Calu3 (cell line): Measurements from ENCODE around the gene JOSD2. TPM values are rescaled to one million over a fixed set of nuclear protein-coding genes. Genes with fewer than 3 reads are reported as not detected.

ENCODE experiments used
- BruUV-seq: library from RNA; stranded (reverse); fragments of 400-500 nt; replicated peaks from 2 replicates; lab custom pipeline; 2021; lab: Mats Ljungman, UMichigan
- CTCF ChIA-PET: fragments of 300-600 bp; sonication (Branson Sonifier 250); formaldehyde crosslinking; loops from one replicate; lab custom pipeline; 2022; ENCODE audit warnings: antibody characterized with exemption; lab: Charles Lee
- DNase-seq: peaks from one replicate; pipeline ENCODE4 v3.0.0; 2022
- H3K27ac Mint-ChIP-seq: one replicate; pipeline ENCODE4 v1.8.0; 2022; ENCODE audit warnings: mixed read lengths; ENCODE audit not compliant: unreplicated experiment
- H3K27me3 Mint-ChIP-seq: one replicate; pipeline ENCODE4 v1.8.0; 2022; ENCODE audit warnings: mixed read lengths; ENCODE audit not compliant: unreplicated experiment
- H3K36me3 Mint-ChIP-seq: one replicate; pipeline ENCODE4 v1.8.0; 2022; ENCODE audit warnings: mild to moderate bottlenecking, moderate library complexity, mixed read lengths; ENCODE audit not compliant: insufficient read depth, unreplicated experiment
- H3K4me1 Mint-ChIP-seq: one replicate; pipeline ENCODE4 v1.8.0; 2022; ENCODE audit warnings: mild to moderate bottlenecking, low read depth, mixed read lengths; ENCODE audit not compliant: unreplicated experiment
- H3K4me3 Mint-ChIP-seq: one replicate; pipeline ENCODE4 v1.8.0; 2022; ENCODE audit warnings: mild to moderate bottlenecking, low read depth, moderate library complexity, mixed read lengths; ENCODE audit not compliant: unreplicated experiment
- H3K9me3 Mint-ChIP-seq: one replicate; pipeline ENCODE4 v1.8.0; 2022; ENCODE audit warnings: low read depth, mixed read lengths; ENCODE audit not compliant: unreplicated experiment
- CTCF ChIP-seq: fragments of 200-600 bp; IDR thresholded peaks from one replicate; pipeline ENCODE4 v1.8.0; 2022; ENCODE audit warnings: antibody characterized with exemption; ENCODE audit not compliant: unreplicated experiment
- intact Hi-C: fragments of 100-400 bp; cut with micrococcal nuclease; formaldehyde crosslinking; loops from one replicate; pipeline ENCODE4 v1.10.0; 2022; ENCODE audit not compliant: unreplicated experiment
- total RNA-seq: library from RNA; stranded (reverse); gene quantifications from 2 replicates; pipeline ENCODE4 v1.2.3, GENCODE V29; 2022

The JOSD2 gene
- total RNA-seq, 1 experiment from 2014 or later: 38.6 TPM

- H3K27ac Mint-ChIP-seq: no peak overlapping the region
- intact Hi-C loops: loop anchor here (2.0 kb wide), 1 partner anchor 91 kb away; no protein-coding TSS in a partner anchor
- H3K4me1 Mint-ChIP-seq: peaks cover 7% of the 10 kb centered on the region
- peaks cover 5% of the 10 kb centered on the region for H3K9me3 Mint-ChIP-seq
- CTCF ChIA-PET: interaction anchor here (1.3 to 1.5 kb wide), 2 partner anchors 91 to 103 kb away, joined by 7 to 9 read pairs; no protein-coding TSS in a partner anchor
- H3K27me3 Mint-ChIP-seq: peaks cover 58% of the 10 kb centered on the region
- DNase-seq: peak; percentile 23
- TF ChIP-seq CTCF: no peak
- H3K36me3 Mint-ChIP-seq: peaks cover 3% of the 10 kb centered on the region
- H3K4me3 Mint-ChIP-seq: no peak overlapping the region
- BruUV-seq: no TSS peak
These were observed 50.7 kb downstream of the JOSD2 start for GRCh38 chr19:50460161-50460765.

- no peak for TF ChIP-seq CTCF
- CTCF ChIA-PET: no interaction called here
- H3K27me3 Mint-ChIP-seq: peaks cover 58% of the 10 kb centered on the region
- intact Hi-C loops: loop anchor here (2.0 kb wide), 1 partner anchor 91 kb away; no protein-coding TSS in a partner anchor
- peaks cover 3% of the 10 kb centered on the region for H3K36me3 Mint-ChIP-seq
- H3K4me1 Mint-ChIP-seq: peaks cover 7% of the 10 kb centered on the region
- H3K27ac Mint-ChIP-seq: no peak overlapping the region
- BruUV-seq: no TSS peak
- H3K4me3 Mint-ChIP-seq: no peak overlapping the region
- H3K9me3 Mint-ChIP-seq: peaks cover 5% of the 10 kb centered on the region
- DNase-seq: no peak
These were observed 51.4 kb downstream of the JOSD2 start for GRCh38 chr19:50459638-50460037.

DNA sequence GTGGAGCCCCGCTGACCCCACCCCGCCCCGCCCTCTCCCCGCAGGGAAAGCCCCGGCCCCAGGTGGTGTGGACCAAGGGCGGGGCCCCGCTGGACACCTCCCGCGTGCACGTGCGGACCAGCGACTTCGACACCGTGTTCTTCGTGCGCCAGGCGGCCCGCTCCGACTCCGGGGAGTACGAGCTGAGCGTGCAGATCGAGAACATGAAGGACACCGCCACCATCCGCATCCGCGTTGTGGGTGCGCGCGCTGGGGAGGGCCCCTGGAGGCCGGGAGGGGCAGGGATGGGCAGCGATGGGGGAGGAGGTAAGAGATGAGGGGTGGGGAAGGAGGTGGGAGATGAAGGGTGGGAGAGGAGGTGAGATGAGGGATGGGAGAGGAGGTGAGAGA is 51.9 kb downstream of the JOSD2 start:
- BruUV-seq: no TSS peak
- no peak for TF ChIP-seq CTCF
- Mint-ChIP-seq H3K4me1 (peaks cover 7% of the 10 kb centered on the region), H3K27ac (no peak overlapping the region), H3K4me3 (no peak overlapping the region), H3K27me3 (peaks cover 53% of the 10 kb centered on the region), H3K36me3 (peaks cover 3% of the 10 kb centered on the region), H3K9me3 (peaks cover 5% of the 10 kb centered on the region)
- intact Hi-C loops: no loop called here
- CTCF ChIA-PET: no interaction called here
- DNase-seq: no peak

GRCh38 chr19:50458396-50459066 is 52.5 kb downstream of the JOSD2 start:
- intact Hi-C loops: no loop called here
- H3K27ac Mint-ChIP-seq: no peak overlapping the region
- peaks cover 3% of the 10 kb centered on the region for H3K36me3 Mint-ChIP-seq
- BruUV-seq: no TSS peak
- peaks cover 5% of the 10 kb centered on the region for H3K9me3 Mint-ChIP-seq
- DNase-seq: no peak
- peaks cover 7% of the 10 kb centered on the region for H3K4me1 Mint-ChIP-seq
- no peak for TF ChIP-seq CTCF
- peaks cover 50% of the 10 kb centered on the region for H3K27me3 Mint-ChIP-seq
- CTCF ChIA-PET: no interaction called here
- H3K4me3 Mint-ChIP-seq: no peak overlapping the region
